NCI-H524 (cell line): ENCODE data around the gene C19orf33.
A peak's percentile ranks its signal among the peaks of the same experiment; 100 is the strongest.

Source experiments
- DNase-seq, 2 experiments: peaks; one replicate each; lab custom pipeline; 2025; lab: John Stamatoyannopoulos, UW

Gene C19orf33

DNA sequence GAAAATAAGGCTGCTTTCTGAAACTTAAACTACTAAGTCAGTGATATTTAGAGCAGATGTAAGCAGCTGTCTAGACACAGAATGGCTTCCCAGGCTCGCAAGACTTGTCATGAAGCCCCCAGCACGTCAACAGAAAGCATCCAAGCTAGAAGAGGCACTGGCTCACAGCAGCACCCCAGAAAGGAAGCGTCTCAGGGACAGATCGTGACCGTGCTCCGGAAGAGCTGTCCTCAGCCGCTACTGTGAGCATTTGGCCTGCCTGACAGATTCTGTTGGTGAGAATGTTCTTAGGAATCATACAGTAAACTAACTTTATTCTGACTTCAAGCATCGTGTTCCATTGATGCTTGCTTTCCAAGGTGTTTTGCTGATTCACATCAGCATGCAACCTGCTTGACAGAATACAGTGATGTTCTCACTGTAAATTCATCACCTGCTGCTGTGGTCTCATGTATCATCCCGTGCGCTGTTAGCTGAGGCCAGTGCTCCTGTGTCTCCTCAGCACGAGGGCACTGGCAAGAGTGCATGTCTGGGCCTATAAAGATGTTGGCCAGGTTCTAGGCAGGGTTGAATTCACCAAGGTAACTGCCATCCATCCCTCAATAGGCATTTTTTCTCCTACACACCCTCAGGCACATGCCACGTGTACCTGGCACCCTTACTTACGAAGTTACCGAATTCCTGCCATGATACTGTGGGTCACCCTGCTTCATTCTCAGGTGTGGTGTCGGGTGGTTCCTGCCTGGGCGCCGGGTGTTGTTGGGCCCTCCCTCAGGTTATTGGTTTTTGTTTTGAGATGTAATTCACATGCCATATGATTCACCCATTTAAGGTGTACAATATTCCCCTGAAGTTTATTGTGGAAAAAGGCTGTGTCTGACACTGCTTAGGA is 23.8 kb upstream of the C19orf33 start:
- DNase-seq = no peak

DNA sequence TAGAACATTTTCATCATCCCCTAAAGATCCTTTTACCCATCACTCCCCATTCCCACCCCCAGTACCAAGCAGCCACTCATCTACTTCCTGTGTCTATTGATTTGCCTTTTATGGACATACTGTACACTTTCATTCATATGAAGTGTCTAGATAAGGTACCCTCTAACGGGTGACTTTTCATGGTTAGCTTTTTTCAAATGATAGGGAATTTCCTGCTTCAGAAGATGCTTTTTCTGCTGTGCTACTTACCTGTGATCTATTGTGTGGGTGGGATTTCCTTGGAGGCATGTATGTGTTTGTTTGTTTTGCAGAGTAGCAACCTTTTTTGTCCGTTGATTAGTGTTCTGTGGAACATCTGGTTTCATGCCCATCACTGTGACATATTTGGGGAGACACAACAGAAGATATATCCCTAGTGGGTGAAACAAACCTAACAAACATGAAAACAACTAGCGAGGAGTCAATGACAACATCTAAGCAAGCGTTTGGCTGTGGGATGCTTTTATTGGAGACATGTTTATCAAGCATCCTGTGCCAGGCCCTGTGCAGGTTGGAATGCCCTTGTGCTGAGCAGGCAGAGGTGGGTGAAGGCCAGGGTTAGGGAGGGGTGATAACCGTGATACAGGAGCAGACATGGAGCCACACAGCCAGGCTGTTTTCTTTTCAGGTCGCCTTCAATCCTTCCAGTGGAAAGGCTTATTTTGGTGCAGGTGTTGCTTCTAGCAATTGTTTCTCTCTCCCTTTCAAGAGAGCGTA is 22.1 kb upstream of the C19orf33 start:
- DNase-seq = no peak

DNA sequence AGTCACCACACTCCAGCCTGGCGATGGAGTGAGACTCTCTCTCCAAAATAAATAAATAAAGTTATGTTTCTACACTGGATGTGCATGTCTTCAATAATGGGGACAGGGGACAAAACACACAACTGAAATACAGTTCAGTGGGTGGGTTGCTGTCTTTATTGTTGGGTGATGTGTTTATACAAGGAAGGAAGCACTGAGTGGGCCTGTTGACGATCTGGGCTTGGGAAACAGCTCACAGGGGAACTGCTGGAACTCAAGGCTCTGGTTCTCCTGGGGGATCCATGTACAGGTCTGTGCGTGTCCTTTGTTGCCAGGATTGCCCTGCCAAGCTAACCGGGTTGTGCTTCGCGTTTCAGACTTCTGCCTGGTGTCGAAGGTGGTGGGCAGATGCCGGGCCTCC is 20.8 kb upstream of the C19orf33 start:
- DNase-seq = no peak

DNA sequence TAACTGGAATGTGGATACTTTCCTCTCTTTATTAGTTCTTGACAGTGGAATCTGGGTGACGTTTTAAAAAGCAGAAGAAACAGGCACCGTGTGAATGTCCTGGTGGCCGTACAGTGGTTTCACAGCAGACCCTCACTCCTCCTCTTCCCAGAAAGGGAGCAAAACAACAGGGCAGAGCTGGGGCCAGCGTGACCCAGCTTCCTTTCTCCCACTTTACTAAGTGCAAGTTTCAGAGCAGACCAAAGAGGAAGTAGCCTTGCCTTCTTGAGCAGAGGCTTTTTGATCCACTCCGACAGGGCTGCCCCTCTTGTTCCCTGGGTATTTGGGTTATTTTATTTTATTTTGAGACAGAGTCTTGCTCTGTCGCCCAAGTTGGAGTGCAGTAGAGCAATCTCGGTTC is 19.6 kb upstream of the C19orf33 start:
- DNase-seq = no peak

DNA sequence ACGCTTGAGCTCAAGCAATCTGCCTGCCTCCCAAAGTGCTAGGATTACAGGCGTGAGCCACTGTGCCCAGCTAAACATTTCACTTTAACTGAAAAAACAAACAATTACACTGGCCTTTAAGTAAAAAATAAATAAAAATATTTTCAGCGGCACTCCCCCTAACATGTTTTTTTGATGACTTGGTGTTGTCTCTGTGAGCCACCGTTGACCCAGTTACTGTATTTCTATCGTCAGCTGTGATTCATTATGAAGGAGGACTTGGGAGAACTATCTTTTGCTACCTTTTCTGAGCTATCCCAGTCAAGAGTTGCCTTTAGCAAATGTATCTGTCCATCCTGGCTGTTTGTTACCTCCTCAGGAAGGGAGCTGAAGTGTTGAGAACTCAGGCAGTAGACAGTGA is 18.5 kb upstream of the C19orf33 start:
- no peak for DNase-seq

DNA sequence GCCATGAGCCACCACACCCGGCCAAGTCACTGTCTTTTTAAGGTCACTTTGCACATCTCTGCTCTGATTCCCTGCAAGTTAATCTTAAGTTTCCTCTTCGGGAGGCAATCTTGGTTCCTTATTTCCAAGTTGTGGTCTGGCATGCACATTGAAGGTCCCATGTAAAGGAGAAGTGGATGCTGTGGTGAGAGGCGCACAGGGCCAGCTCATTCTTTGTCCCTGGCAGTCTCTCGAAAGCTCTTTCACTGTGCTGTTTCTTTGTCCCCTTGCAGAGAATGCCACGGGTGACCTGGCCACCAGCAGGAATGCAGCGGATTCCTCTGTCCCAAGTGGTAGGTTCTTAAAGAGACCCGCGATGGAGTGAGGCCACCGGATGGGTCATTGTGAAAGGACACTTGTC is 16.4 kb upstream of the C19orf33 start:
- DNase-seq = no peak

DNA sequence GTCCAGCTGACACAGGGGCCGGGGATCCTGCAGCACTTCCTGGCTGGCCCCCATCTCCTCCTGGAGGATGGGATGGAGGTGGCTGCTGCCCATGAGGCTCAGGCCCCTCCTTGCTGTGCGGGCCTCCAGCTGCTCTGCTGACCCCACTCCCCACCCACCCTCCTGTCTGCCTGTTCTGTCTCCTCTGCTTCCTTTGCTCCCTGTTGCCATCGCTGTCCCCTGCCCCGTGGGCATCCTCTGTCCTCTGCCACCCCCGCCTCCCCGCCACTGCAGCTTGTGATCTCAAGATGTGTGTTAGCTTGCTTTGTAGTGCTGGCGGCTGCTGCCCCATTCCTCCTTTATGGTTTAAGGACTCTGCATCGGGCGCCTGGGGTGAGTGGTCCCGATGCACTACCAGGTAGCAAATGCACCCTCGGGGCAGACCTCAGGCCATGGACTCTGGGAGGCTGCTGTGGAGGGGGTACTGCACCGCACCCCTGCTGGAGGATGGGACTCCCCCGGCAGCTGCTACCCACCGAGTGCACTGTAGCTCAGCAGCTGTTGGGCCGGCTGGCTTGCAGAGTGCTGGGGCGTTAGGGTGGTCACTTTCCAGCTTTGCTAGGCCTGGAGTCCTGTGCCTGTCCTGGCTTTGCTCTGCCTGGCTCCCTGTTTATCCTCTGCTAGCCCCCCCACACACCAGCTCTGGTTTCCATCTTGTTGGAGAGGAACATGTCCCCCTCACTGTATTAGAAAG is 15.8 kb upstream of the C19orf33 start:
- no peak for DNase-seq

DNA sequence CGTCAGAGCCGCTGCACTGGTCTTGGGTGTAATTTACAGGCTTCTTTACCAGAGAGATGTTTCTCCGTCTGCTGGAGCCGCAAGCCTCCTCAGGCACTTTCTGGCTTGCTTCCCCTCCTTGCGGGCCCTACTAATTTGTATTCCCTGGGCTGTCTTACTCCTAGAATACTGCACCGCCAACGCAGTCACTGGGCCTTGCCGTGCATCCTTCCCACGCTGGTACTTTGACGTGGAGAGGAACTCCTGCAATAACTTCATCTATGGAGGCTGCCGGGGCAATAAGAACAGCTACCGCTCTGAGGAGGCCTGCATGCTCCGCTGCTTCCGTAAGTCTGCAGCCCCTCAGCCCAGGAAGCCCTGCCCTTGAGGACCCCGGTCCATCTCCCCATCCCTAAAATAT is 14.1 kb upstream of the C19orf33 start:
- no peak for DNase-seq

DNA sequence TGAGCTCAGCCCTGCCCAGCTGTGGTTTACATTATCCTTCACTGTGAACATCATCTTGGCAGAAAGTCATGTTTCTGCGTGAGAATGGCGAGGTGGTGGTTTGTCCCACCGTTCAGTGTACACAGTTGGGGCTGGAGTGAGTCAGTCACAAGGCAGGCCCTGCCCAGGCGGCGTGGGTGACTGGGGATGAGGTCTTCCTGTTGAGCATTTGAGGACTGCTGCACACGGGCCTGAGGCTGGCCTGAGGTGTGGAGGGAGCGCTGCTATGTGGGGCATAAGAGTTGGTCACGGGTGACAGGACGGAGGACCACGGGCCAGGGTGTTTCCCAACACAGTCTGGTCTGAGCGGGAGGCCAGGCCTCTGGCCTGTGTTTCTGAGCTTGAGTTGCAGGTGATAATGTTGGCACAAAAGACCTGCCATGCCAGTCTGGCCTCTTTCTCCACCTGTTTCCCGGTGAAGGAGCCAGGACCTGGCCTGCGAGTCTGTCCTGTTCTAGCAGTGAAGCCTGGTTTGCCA is 13.4 kb upstream of the C19orf33 start:
- no peak for DNase-seq

DNA sequence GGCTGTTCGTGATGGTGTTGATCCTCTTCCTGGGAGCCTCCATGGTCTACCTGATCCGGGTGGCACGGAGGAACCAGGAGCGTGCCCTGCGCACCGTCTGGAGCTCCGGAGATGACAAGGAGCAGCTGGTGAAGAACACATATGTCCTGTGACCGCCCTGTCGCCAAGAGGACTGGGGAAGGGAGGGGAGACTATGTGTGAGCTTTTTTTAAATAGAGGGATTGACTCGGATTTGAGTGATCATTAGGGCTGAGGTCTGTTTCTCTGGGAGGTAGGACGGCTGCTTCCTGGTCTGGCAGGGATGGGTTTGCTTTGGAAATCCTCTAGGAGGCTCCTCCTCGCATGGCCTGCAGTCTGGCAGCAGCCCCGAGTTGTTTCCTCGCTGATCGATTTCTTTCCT is 12.2 kb upstream of the C19orf33 start:
- no peak for DNase-seq

DNA sequence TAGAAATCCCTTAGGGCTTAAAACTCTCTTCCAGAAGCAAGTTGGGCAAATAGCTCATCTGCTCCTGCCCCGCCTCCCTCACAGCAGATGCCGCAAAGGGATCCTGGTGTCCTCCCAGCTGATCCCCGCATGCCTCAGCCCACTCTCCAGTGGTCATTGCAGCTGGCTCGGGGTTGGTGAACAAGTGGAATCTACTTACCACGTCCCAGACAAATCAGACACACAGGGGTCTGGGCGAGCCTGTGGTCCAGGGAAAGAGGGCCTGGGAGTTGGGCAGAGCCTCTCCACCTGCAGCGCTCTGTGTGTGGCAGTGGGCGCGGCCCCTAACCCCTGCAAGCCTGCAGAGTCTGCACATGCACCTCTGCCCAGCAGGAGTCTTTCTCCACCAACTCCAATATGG is 10.8 kb upstream of the C19orf33 start:
- peak in 1 of 2 experiments; percentile 11 for DNase-seq

DNA sequence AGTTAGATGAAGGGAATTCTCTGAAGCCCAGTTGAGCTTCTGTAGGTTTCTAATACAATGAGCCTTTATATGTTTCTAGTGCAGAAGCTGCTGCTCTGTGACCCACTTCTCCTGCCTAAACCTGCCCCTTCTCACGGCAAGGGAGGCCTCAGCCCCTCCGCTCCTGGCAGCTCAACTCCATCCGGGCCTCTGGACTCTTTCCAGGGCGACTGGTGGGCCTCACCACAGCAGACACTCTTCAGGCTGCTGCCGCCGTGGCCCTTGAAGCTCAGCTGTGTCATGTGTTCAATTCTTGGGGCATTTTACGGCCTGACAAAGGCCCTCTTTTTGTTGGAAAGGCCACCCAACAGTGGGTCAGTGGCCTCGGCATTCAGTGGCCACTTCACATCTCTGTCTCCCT is 10.0 kb upstream of the C19orf33 start:
- DNase-seq = no peak

DNA sequence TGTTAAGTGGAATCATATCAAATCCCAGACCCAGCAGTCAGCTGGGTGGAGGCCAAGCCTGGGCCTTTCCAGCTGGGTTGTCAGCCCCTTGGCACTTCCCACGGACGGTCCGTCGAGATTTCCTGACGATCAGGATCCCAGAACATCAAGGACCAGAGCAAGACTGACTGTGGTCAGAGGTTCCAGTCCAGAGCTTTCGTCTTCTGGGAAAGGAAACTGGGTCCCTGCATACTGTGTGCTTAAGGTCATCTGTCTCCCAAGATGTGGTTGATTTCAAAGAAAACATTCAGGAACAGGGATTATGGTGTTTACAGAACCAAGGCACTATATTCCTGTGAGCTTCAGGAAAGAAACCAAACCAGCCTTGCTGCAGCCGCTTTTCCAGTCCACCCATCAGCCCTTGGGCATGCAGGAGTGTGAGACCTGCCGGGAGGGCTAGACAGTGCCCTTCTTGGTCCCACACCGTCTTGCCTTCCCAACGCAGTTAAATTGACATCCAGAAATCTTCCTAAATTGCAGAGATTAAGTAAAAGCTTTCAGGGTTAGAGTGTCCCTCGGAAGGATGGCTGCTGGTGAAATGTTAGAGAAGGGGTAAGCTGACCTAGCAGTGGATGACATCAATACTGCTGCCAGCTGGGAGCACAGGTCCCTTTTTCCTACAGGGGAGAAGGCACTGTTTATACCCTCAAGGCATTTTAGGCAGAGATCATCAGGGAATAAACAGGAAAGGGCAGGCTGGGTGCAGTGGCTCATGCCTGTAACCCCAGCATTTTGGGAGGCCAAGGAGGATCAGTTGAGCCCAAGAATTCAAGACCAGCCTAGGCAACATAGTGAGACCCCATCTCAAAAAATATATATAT is 5.0 kb upstream of the C19orf33 start:
- DNase-seq = no peak

DNA sequence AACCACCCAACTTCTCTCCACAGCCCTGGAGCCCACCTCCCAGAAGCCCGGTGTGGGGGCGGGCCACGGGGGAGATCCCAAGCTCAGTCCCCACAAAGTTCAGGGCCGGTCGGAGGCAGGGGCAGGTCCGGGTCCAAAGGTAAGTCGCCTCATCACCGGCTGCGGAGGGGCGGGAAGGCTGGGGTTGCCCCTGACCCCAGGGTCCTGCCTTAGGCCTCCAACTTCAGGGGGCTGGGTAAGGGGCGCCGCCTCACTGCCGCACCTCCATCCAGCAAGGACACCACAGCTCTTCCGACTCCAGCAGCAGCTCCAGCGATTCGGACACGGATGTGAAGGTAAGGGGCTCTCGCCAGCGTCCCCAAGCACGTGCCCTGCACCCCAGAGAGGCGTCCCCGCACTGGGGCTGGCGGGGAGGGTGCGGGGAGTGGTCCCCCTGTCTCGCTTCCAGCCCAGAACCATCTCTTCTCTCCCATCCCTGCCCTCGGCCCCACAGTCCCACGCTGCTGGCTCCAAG is 358 bp downstream of the C19orf33 start:
- DNase-seq = no peak

DNA sequence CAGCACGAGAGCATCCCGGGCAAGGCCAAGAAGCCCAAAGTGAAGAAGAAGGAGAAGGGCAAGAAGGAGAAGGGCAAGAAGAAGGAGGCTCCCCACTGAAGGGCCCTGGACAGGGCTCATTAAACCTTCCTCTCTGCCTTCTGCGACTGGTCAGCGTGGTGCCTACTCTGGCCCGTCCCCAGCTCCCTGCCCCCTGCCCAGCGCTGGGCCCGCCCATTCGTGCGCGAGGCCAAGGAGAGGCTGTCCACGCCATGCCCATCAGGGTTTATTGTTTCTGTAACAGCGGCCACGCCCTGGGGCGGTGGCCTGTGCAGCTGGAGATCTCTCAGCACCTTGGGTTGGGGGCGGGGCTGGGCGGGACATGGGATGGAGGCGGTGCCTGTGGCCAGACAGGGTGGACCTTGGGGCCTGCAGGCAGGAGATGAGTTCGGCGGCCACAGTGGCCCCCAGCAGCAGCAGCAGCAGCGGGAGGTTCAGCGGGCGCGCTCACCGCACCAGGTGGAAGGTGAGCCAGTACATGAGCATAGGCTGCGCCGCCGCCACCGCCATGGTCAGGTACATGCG is 897 bp downstream of the C19orf33 start:
- no peak for DNase-seq

DNA sequence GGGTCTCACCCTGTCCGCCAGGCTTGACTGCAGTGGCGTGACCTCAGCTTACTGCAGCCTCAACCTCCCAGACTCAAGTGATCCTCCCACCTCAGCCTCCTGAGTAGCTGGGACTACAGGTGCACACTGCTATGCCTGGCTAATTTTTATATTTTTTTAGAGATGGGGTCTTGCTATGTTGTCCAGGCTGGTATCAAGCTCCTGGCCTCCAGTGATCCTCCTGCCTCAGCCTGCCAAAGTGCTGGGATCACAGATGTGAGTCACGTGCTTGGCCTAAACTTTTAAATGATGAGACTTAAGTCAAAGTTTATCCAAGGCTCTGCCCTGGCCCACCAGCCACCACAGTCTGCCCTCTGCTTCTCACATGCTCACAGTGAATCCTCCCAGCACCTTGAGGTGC is 2.2 kb downstream of the C19orf33 start:
- no peak for DNase-seq

DNA sequence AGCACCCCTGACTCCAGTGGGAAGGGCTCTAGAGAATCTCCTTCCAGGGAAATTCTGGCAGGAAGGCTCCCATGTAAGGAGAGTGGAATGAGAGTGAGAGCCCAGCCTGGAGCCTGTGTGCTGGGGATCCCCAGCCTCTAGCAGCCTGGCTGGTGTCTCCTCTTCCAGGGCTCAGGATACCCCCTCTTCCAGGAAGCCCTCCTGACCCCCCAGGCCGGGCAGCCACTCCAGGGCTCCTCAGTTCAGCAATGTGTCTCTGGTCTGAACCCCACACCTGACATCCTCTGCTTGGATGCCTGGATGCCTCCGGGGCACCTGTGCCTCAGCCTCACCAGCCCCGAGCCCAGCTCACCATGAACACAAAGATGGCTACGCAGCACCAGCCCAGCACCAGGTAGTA is 3.0 kb downstream of the C19orf33 start:
- no peak for DNase-seq

DNA sequence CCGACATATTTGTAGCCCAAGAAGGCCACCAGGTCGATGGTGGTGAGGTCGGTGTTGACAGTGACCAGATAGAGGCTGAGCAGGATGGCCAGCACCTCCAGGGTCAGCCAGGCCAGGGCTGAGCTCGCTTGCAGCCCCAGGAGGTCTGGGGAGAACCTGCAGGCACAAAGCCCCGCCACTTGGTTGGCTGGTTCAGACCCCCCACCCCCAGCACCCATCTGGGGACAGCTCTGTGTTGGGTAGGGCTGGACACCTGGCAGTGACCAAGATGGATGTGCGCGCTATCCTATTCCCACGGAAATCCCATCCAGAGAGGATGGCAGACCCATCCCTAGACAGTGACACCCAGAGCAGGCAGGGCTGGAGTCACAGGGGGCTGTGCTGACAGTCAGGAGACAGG is 3.5 kb downstream of the C19orf33 start:
- no peak for DNase-seq

DNA sequence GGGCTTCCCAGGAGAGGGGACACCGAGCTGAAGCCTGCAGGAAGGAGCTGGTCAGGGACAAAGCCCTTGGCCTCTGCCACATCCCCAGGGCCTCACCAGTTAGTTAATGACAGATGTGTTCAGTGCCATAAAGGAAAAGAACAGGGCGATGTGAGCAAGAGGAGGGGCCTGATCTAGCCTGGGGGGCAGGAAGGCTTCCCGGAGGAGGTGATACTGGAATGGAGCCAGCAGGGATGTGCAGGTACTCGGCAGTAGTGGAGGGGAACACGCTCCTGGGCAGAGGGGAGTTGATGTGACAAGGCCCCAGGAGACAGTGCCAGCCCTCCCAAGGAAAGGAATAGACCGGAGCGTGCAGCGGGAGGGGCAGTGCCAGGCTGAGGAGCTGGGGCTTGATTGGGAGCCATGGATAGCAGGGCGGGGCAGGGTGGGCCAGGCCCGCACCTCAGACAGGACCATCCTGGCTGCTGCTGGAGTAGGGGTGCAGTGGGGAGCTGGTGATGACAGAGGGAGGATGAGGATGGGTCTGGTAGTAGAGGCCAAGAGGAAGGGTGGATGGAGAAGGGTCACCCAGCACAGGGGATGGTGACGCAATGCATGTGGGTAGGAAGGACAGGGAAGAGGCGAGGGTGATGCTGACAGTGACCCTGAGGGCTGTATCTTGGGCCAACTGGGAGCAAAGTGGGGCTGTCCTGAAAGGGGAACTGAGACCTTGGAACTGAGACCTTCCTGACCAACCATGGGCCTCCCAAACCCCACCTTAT is 4.1 kb downstream of the C19orf33 start:
- DNase-seq = no peak

DNA sequence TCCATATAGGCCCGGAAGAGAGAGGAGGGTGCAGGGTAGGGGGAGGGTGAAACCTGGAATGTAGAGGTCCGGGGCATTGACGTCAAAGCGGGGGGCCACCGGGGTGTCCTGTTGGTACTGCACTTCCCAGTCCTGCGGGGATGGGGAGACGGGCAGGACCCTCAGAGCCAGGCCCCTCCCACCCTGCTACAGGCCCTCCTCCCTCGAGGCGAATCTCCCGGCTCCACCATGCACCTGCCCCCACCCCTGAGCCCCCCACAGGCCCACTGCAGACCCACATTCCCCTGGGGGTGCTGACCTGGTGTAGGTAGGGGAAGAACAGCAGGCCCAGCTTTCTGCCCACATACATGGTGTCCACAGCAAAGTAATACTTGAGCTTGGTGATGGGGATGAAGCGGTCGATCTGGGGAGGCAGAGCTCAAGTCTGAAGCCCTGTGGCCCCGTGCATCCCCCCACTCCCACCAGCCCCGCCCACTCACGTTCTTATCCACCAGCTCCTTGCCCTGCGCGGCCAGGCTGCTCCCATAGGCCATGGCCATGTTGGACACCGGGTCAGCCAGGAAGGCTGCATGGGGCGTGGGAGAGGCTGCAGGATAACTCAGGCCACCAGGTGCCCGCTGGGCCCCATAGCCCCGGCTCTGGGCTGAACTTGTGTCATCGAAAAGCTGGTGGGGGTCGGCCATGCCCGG is 5.0 kb downstream of the C19orf33 start:
- no peak for DNase-seq
